ENCODE data around the gene JAK1.
A peak's percentile ranks its signal among the peaks of the same experiment; 100 is the strongest.

JAK1 gene

GRCh38 chr1:64979358-64979757 is 13.0 kb upstream of the JAK1 start:
- DNase-seq, result no peak

GRCh38 chr1:64976361-64976760 is 10.0 kb upstream of the JAK1 start:
- DNase-seq, result no peak

GRCh38 chr1:64975740-64976139 is 9.4 kb upstream of the JAK1 start:
- DNase-seq, result no peak

- DNase-seq, result no peak
Observed at GRCh38 chr1:64975127-64975526, 8.8 kb upstream of the JAK1 start.

- no peak for DNase-seq
Observed at GRCh38 chr1:64974288-64974825, 8.0 kb upstream of the JAK1 start.

- DNase-seq, result no peak
Observed at GRCh38 chr1:64973061-64973647, 6.8 kb upstream of the JAK1 start.

- no peak for DNase-seq
Observed at GRCh38 chr1:64969305-64970046, 3.1 kb upstream of the JAK1 start.

- no peak for DNase-seq
Observed at GRCh38 chr1:64967381-64967780, 1.0 kb upstream of the JAK1 start.

- peak; percentile 80 for DNase-seq
Observed at GRCh38 chr1:64965366-64966157, 787 bp downstream of the JAK1 start.

- no peak for DNase-seq
Observed at GRCh38 chr1:64963466-64963865, 2.9 kb downstream of the JAK1 start.

GRCh38 chr1:64962441-64962840 is 3.9 kb downstream of the JAK1 start:
- DNase-seq, result peak; percentile 43

- no peak for DNase-seq
Observed at GRCh38 chr1:64961923-64962322, 4.4 kb downstream of the JAK1 start.

- no peak for DNase-seq
Observed at GRCh38 chr1:64960731-64961130, 5.6 kb downstream of the JAK1 start.

- DNase-seq, result no peak
Observed at GRCh38 chr1:64959986-64960385, 6.4 kb downstream of the JAK1 start.

- no peak for DNase-seq
Observed at GRCh38 chr1:64956733-64957441, 9.5 kb downstream of the JAK1 start.

- no peak for DNase-seq
Observed at GRCh38 chr1:64956010-64956640, 10.2 kb downstream of the JAK1 start.

- DNase-seq, result no peak
Observed at GRCh38 chr1:64955097-64956009, 11.0 kb downstream of the JAK1 start.

- DNase-seq, result no peak
Observed at GRCh38 chr1:64953241-64953640, 13.1 kb downstream of the JAK1 start.

GRCh38 chr1:64950284-64950809 is 16.0 kb downstream of the JAK1 start:
- DNase-seq, result no peak

- DNase-seq, result peak; percentile 17
Observed at GRCh38 chr1:64948905-64949833, 17.2 kb downstream of the JAK1 start.
